Measurements from ENCODE around the gene SPINK6. TPM values are rescaled to one million over a fixed set of nuclear protein-coding genes. Genes with fewer than 3 reads are reported as not detected.

Gene SPINK6
- total and polyA plus RNA-seq, 2 donors (not counting 1 experiment from before 2014, with no cell fraction given): not detected

DNA sequence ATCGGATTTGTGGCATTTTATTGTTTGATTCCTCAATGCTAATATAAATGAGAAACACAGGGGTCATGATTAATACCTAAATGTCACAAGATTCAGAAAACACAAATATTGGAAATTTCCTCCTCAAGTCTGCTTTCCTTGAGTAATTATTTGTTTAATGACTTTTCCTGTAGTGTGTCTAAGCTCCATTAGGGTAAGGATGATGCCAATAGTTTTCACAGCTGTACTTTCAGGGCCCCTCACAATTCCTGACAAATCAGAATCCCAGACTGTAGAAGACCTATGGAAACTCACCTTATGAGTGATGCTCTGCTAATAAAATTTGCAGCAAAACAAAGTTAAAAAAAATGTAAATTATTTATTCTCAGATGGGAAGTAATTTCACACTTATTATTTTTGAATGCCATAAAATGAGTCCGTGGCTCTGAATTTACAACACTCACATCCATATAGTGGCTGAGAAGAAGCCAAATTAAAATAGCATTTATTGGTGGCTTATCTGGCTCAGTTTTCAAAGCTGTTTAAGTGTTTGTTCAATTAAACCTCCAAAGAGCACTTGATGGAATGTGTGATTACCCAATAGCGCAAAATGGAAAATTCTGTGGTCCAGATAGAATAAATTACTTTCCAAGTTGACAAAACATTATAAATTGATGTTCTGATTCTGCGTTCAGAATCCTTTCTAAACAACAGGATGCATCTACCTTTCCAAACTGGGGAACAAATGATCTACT, 36.1 kb upstream of the SPINK6 start:
- Mint-ChIP-seq H3K4me1 (no peaks in the 10 kb centered on the region), H3K27me3 (no peaks in the 10 kb centered on the region), H3K4me3 (no peak overlapping the region), H3K27ac (no peak overlapping the region), H3K9me3 (ENCODE audit: insufficient read depth) (no peaks in the 10 kb centered on the region)
- Histone ChIP-seq H3K9ac (ENCODE audit: low read length) (no peak overlapping the region), H3K27ac (ENCODE audit: low read length in 2 of 2) (no peak overlapping the region), H3K4me3 (ENCODE audit: control extremely low read depth in 1 of 5, extremely low read depth in 1 of 5, insufficient read depth in 1 of 5, low read depth in 2 of 5, low read length in 4 of 5) (no peak overlapping the region), H3K9me3 (ENCODE audit: control extremely low read depth in 1 of 3, control insufficient read depth in 2 of 3, insufficient read depth in 1 of 3, low read length in 2 of 3) (no peaks in the 10 kb centered on the region), H4K20me1 (ENCODE audit: control insufficient read depth, insufficient read depth, low read length, poor library complexity, severe bottlenecking) (no peaks in the 10 kb centered on the region), H2AFZ (ENCODE audit: insufficient read depth, low read depth, low read length, poor library complexity, severe bottlenecking) (no peak overlapping the region), H3K4me2 (replicated peaks; ENCODE audit: low read depth, low read length, poor library complexity, severe bottlenecking) (no peak overlapping the region), H3K36me3 (replicated peaks in 1 of 2; ENCODE audit: control extremely low read depth in 1 of 2, control insufficient read depth in 1 of 2, extremely low read depth in 1 of 2, insufficient read depth in 2 of 2, low read length in 1 of 2) (no peaks in the 10 kb centered on the region), H3K27me3 (replicated peaks in 1 of 4; ENCODE audit: control extremely low read depth in 1 of 4, control insufficient read depth in 3 of 4, insufficient read depth in 4 of 4, low read length in 3 of 4) (no peaks in the 10 kb centered on the region), H3K4me1 (ENCODE audit: control insufficient read depth in 2 of 2, insufficient read depth in 2 of 2, low read length in 2 of 2) (no peaks in the 10 kb centered on the region), H3K79me2 (ENCODE audit: control insufficient read depth, insufficient read depth, low read length) (no peaks in the 10 kb centered on the region)
- ChIA-PET CTCF (no interaction called here), POLR2A (no interaction called here)
- DNase-seq: no peak
- WGBS (ENCODE audit: insufficient coverage): no CpG with 5 or more reads among the region's 4 CpGs
- no peak for ATAC-seq (ENCODE audit: low read depth)
- intact Hi-C loops (cut with micrococcal nuclease): no loop called here
- TF ChIP-seq, protein P1, sequence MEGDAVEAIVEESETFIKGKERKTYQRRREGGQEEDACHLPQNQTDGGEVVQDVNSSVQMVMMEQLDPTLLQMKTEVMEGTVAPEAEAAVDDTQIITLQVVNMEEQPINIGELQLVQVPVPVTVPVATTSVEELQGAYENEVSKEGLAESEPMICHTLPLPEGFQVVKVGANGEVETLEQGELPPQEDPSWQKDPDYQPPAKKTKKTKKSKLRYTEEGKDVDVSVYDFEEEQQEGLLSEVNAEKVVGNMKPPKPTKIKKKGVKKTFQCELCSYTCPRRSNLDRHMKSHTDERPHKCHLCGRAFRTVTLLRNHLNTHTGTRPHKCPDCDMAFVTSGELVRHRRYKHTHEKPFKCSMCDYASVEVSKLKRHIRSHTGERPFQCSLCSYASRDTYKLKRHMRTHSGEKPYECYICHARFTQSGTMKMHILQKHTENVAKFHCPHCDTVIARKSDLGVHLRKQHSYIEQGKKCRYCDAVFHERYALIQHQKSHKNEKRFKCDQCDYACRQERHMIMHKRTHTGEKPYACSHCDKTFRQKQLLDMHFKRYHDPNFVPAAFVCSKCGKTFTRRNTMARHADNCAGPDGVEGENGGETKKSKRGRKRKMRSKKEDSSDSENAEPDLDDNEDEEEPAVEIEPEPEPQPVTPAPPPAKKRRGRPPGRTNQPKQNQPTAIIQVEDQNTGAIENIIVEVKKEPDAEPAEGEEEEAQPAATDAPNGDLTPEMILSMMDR (IDR thresholded peaks at IDR 0.05): no peak
- TF ChIP-seq EZH2 (IDR thresholded peaks at IDR 0.05; ENCODE audit: borderline replicate concordance, insufficient read depth, low read depth, low read length, poor library complexity, severe bottlenecking): no peak

DNA sequence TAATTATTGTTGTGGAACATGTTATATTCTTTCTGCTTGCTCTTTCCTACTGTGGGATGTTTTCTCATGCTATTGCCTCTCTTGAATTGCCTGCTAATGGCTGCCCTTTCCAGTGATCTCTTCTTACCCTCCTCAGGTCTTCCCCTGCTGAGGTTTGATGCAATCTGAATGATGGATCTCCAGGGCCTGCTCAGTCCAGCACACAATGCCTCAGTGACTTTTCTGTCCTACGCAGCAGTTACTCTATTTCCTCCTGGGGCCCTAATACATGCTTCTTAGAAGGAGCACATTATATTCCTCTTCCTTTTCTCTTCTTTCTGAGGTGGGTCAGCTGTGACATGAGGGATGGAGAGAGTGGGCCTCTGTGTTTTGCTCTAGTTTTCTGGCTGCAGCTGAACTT, 34.6 kb upstream of the SPINK6 start, which contains the start of gene SPINK14:
SPINK14 (plus strand) TSS at position 301 of the 400 bp plus-strand sequence. CDS start 1,187 bp downstream, outside the sequence.
- H3K4me2 ChIP-seq (replicated peaks; ENCODE audit: low read depth, low read length, poor library complexity, severe bottlenecking): no peak within 1 kb of the TSS
- ATAC-seq (ENCODE audit: low read depth) (no peak), DNase-seq (no peak)
- H3K9me3 Mint-ChIP-seq (ENCODE audit: insufficient read depth): no peaks in the 10 kb centered on the region
- ChIA-PET CTCF (no interaction called here), POLR2A (no interaction called here)
- no peak for TF ChIP-seq EZH2 (IDR thresholded peaks at IDR 0.05; ENCODE audit: borderline replicate concordance, insufficient read depth, low read depth, low read length, poor library complexity, severe bottlenecking)
- TF ChIP-seq, protein P1 (IDR thresholded peaks at IDR 0.05): no peak
- no peak within 1 kb of the TSS for H3K4me3 Mint-ChIP-seq
- H3K36me3 ChIP-seq (replicated peaks in 1 of 2; ENCODE audit: control extremely low read depth in 1 of 2, control insufficient read depth in 1 of 2, extremely low read depth in 1 of 2, insufficient read depth in 2 of 2, low read length in 1 of 2): no peaks in the 10 kb centered on the region
- no peaks in the 10 kb centered on the region for H3K27me3 ChIP-seq (replicated peaks in 1 of 4; ENCODE audit: control extremely low read depth in 1 of 4, control insufficient read depth in 3 of 4, insufficient read depth in 4 of 4, low read length in 3 of 4)
- H3K27ac Mint-ChIP-seq: no peak within 1 kb of the TSS
- H2AFZ ChIP-seq (ENCODE audit: insufficient read depth, low read depth, low read length, poor library complexity, severe bottlenecking): no peak within 1 kb of the TSS
- H3K4me1 Mint-ChIP-seq: no peaks in the 10 kb centered on the region
- no peaks in the 10 kb centered on the region for H3K79me2 ChIP-seq (ENCODE audit: control insufficient read depth, insufficient read depth, low read length)
- H4K20me1 ChIP-seq (ENCODE audit: control insufficient read depth, insufficient read depth, low read length, poor library complexity, severe bottlenecking): no peaks in the 10 kb centered on the region
- WGBS (ENCODE audit: insufficient coverage): no CpG with 5 or more reads among the region's 1 CpG
- no peak within 1 kb of the TSS for H3K4me3 ChIP-seq (ENCODE audit: control extremely low read depth in 1 of 5, extremely low read depth in 1 of 5, insufficient read depth in 1 of 5, low read depth in 2 of 5, low read length in 4 of 5)
- no peaks in the 10 kb centered on the region for H3K4me1 ChIP-seq (ENCODE audit: control insufficient read depth in 2 of 2, insufficient read depth in 2 of 2, low read length in 2 of 2)
- H3K9ac ChIP-seq (ENCODE audit: low read length): no peak within 1 kb of the TSS
- H3K9me3 ChIP-seq (ENCODE audit: control extremely low read depth in 1 of 3, control insufficient read depth in 2 of 3, insufficient read depth in 1 of 3, low read length in 2 of 3): no peaks in the 10 kb centered on the region
- intact Hi-C loops (cut with micrococcal nuclease): no loop called here
- no peak within 1 kb of the TSS for H3K27ac ChIP-seq (ENCODE audit: low read length in 2 of 2)
- H3K27me3 Mint-ChIP-seq: peaks cover 5% of the 10 kb centered on the region
